Skeletal muscle tissue (tissue), 4 donors: ENCODE results near the gene FAM171A1. TPM values are rescaled to one million over a fixed set of nuclear protein-coding genes. Genes with fewer than 3 reads are reported as not detected.
"Not testable (repeated sequence)": the region's sequence is repeated elsewhere in the genome, so short reads cannot be mapped to it uniquely, and the experiment has no call there.

Source experiments
- H3K27ac ChIP-seq: one replicate; pipeline ENCODE4 v1.7.0; 2013; ENCODE audit warnings: mild to moderate bottlenecking, low read depth, low read length, inconsistent platforms
- H3K27me3 ChIP-seq, 3 donors: one replicate each; pipeline ENCODE4 v1.7.0; 2013; ENCODE audit warnings: low read length in 3 of 3; ENCODE audit not compliant: control insufficient read depth in 3 of 3, insufficient read depth in 3 of 3
- H3K36me3 ChIP-seq, 3 donors: one replicate each; pipeline ENCODE4 v1.7.0; 2013; ENCODE audit warnings: low read length in 3 of 3; ENCODE audit not compliant: control insufficient read depth in 3 of 3, insufficient read depth in 3 of 3
- H3K4me1 ChIP-seq, 3 donors: one replicate each; pipeline ENCODE4 v1.7.0; 2013; ENCODE audit warnings: low read length in 3 of 3, mild to moderate bottlenecking in 3 of 3; ENCODE audit not compliant: control insufficient read depth in 3 of 3, insufficient read depth in 3 of 3
- H3K4me3 ChIP-seq, 3 donors: one replicate each; pipeline ENCODE4 v1.7.0; 2013; ENCODE audit warnings: low read length in 3 of 3
- H3K9ac ChIP-seq, 3 donors: one replicate each; pipeline ENCODE4 v1.7.0; 2013; ENCODE audit warnings: low read length in 3 of 3, mild to moderate bottlenecking in 3 of 3, moderate library complexity in 2 of 3, low read depth in 1 of 3
- H3K9me3 ChIP-seq, 3 donors: one replicate each; pipeline ENCODE4 v1.7.0; 2013; ENCODE audit warnings: low read length in 3 of 3; ENCODE audit not compliant: control insufficient read depth in 3 of 3
- total RNA-seq: library from RNA; depleted of rRNA; stranded (reverse); fragments of >200 nt; gene quantifications from one replicate; pipeline ENCODE4 v1.2.3, GENCODE V29; 2014
- donor health status: Osteomylitis.

Gene FAM171A1
- total RNA-seq, 1 donor from 2014 or later: 11.0 TPM

DNA sequence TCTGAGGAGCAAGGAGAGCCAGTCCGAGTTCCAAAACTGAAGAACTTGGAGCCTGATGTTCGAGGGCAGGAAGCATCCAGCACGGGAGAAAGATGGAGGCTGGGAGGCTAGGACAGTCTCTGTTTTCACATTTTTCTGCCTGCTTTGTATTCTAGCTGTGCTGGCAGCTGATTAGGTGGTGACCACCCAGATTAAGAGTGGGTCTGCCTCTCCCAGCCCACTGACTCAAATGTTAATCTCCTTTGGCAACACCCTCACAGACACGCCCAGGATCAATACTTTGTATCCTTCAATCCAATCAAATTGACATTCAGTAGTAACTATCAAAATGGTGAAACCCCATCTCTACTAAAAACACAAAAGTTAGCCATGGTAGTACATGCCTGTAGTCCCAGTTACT lies 163.7 kb downstream of the FAM171A1 start:
- not testable (repeated sequence) for H3K27ac ChIP-seq, H3K9ac ChIP-seq, H3K36me3 ChIP-seq, H3K4me3 ChIP-seq, H3K4me1 ChIP-seq, H3K9me3 ChIP-seq, H3K27me3 ChIP-seq

GRCh38 chr10:15202639-15203038 lies 168.4 kb downstream of the FAM171A1 start:
- Histone ChIP-seq H3K4me1 (peaks cover 0 to 2% (median 0%) of the 10 kb centered on the region in 3 donors), H3K9ac (no peak overlapping the region), H3K4me3 (no peak overlapping the region)

GRCh38 chr10:15202301-15202621 lies 168.8 kb downstream of the FAM171A1 start:
- not testable (repeated sequence) for H3K9me3 ChIP-seq, H3K9ac ChIP-seq, H3K27ac ChIP-seq, H3K27me3 ChIP-seq, H3K4me3 ChIP-seq, H3K4me1 ChIP-seq, H3K36me3 ChIP-seq

More at GRCh38 chr10:15202639-15203038, 168.4 kb downstream of the FAM171A1 start:
- Histone ChIP-seq H3K36me3 (no peaks in the 10 kb centered on the region), H3K27me3 (no peaks in the 10 kb centered on the region), H3K9me3 (no peaks in the 10 kb centered on the region), H3K27ac (no peak overlapping the region)

DNA sequence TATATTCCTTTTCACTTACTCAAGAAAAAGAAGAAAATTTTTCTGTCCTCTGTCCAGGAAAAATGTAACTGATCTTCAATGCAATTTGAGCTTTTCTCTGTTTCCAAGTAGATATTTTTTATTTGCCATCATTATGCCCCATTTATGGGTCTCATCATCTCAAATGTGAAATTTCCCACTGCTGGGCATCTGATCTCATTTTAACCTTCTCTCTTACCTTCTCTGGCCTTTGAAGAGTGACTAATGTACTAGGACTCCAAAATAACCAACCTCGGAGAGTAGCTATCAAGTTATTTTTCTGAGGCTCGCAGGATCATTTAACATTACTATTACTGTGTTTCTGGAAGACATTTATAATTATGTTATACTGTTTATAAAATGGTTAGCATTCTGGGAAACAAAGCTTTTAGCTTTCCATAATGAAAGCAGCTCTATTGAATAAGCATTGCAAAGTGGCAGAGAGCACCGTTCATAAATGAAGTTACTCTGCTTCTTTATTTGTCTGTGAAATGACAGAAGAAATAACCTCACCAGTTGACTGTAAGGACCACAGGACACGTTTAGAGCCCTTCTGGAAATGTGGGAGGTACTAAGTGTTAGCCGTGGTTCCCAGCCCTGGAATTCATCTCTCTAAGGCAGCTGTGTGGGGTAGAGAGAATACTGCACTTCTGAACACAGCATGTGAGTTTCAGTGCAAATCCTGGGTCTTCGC lies 169.3 kb downstream of the FAM171A1 start:
- no peak overlapping the region for H3K9ac ChIP-seq
- H3K4me3 ChIP-seq: no peak overlapping the region
- H3K36me3 ChIP-seq: no peaks in the 10 kb centered on the region
- peaks cover 0 to 2% (median 0%) of the 10 kb centered on the region in 3 donors for H3K4me1 ChIP-seq
- no peaks in the 10 kb centered on the region for H3K27me3 ChIP-seq
- no peaks in the 10 kb centered on the region for H3K9me3 ChIP-seq
- no peak overlapping the region for H3K27ac ChIP-seq

GRCh38 chr10:15200626-15201025 lies 170.5 kb downstream of the FAM171A1 start:
- Histone ChIP-seq H3K9ac (no peak overlapping the region), H3K9me3 (no peaks in the 10 kb centered on the region), H3K27me3 (no peaks in the 10 kb centered on the region), H3K4me3 (no peak overlapping the region), H3K27ac (no peak overlapping the region), H3K36me3 (no peaks in the 10 kb centered on the region), H3K4me1 (peaks cover 0 to 2% (median 0%) of the 10 kb centered on the region in 3 donors)

DNA sequence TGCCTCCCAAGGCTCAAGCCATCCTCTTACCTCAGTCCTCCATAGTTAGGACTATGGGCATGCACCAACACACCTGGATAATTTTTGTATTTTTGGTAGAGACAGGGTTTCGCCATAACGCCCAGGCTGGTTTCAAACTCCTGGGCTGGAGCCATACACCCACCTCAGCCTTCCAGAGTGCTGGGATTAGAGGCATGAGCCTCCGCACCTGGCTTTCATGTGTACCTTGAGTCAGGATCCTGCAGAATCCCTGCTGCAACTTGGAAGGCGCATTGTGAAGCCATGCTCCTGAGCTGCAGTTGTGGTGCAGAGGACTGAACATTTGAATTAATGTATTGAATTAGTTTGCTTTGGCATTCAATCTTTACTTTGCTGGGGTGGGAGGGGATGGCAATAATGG lies 173.2 kb downstream of the FAM171A1 start:
- no peak overlapping the region for H3K9ac ChIP-seq
- H3K27ac ChIP-seq: no peak overlapping the region
- no peak overlapping the region for H3K4me3 ChIP-seq
- H3K9me3 ChIP-seq: no peaks in the 10 kb centered on the region
- H3K4me1 ChIP-seq: peaks cover 0 to 2% (median 0%) of the 10 kb centered on the region in 3 donors
- no peaks in the 10 kb centered on the region for H3K27me3 ChIP-seq
- H3K36me3 ChIP-seq: no peaks in the 10 kb centered on the region

GRCh38 chr10:15197276-15197675 lies 173.8 kb downstream of the FAM171A1 start:
- no peak overlapping the region for H3K27ac ChIP-seq
- no peak overlapping the region for H3K4me3 ChIP-seq
- H3K27me3 ChIP-seq: no peaks in the 10 kb centered on the region
- no peak overlapping the region for H3K9ac ChIP-seq
- H3K4me1 ChIP-seq: peaks cover 0 to 2% (median 0%) of the 10 kb centered on the region in 3 donors
- H3K36me3 ChIP-seq: no peaks in the 10 kb centered on the region
- no peaks in the 10 kb centered on the region for H3K9me3 ChIP-seq

- Histone ChIP-seq H3K4me1 (peaks cover 0 to 2% (median 0%) of the 10 kb centered on the region in 3 donors), H3K9ac (peak overlapping the region in 1 of 3 donors; percentile 8), H3K36me3 (no peaks in the 10 kb centered on the region), H3K27ac (no peak overlapping the region), H3K9me3 (no peaks in the 10 kb centered on the region), H3K27me3 (no peaks in the 10 kb centered on the region), H3K4me3 (peak overlapping the region in 1 of 3 donors; percentile 13)
These were observed 174.9 kb downstream of the FAM171A1 start for GRCh38 chr10:15196021-15196834.

DNA sequence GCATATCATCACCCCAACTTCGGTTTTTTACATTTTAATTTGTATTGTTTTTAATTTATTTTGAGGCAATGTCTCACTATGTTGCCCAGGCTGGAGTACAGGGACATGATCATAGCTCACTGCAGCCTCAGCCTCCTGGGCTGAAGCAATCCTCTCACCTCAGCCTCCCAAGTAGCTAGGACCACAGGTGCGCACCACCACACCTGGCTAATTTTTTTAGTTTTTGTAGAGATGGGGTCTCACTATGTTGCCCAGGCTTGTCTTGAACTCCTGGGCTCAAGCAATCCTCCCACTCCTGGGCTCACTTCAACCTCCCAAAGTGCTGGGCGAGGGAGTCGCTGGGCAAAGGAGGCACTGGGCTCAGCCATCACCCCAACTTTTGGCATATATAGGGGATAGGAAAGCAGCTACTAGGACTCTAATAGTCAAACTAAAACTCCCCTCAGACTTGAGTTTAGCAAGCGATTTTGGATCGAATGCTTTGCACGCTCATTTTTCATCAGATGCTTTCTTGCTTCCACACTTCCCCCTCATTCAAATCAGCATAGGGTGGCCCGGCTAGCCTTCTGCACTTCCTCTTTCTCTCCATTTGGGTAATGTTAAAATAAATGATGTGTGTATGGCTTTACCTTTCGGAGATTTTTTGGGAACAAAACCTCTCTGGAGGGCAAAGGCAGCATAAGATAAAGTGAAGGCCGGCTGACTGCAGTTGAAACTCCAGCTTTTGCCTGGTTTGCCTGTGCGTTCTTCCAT lies 181.8 kb downstream of the FAM171A1 start:
- Histone ChIP-seq H3K27ac (no peak overlapping the region), H3K4me1 (no peaks in the 10 kb centered on the region), H3K9me3 (no peaks in the 10 kb centered on the region), H3K4me3 (no peak overlapping the region), H3K36me3 (no peaks in the 10 kb centered on the region), H3K27me3 (no peaks in the 10 kb centered on the region), H3K9ac (no peak overlapping the region)

DNA sequence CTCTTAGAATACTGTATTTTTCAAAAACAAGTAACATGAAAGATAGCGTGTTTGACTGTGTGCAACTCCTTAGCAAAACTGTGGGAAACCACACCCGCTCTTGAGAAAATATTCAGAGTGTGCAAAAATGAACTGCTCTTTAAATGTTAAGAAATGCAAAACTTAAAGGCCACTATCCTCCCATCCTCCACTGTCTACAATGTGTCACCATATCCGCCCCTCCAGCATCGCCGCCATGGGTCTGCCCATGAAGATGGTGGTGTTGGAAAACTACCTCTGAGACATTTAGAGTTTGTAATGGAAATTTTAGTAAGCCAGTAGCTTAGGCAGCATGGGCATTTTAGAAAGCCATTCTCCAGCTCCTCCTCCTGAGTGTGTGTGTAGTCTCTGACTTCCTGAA lies 182.5 kb downstream of the FAM171A1 start:
- H3K4me3 ChIP-seq: no peak overlapping the region
- no peaks in the 10 kb centered on the region for H3K4me1 ChIP-seq
- no peak overlapping the region for H3K27ac ChIP-seq
- no peaks in the 10 kb centered on the region for H3K27me3 ChIP-seq
- no peaks in the 10 kb centered on the region for H3K36me3 ChIP-seq
- no peak overlapping the region for H3K9ac ChIP-seq
- H3K9me3 ChIP-seq: no peaks in the 10 kb centered on the region
